ENCODE results near the gene PPP2R5B.

Gene PPP2R5B

DNA sequence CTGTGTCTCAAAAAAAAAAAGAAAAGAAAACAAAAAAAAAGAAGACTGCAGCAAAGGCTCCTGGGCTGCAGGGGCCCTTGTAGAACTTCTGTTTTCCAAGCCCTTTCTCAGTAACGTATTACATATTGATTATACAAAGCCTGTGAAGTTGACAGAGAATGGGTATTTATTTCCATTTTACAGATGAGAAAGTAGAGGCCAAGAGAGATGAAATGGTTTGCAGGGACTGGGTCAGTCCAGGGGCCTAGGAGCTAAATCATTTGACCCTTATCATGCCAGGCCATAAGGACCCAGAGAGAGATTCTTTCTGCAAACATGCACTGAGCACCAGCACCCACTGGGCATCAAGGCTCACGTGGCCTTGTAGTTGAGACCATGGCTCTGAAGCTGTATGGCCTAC lies 4.5 kb downstream of the PPP2R5B start:
- Histone ChIP-seq H3K4me1 (ENCODE audit: control insufficient read depth, insufficient read depth, low read length) (peaks cover 9% of the 10 kb centered on the region), H3K9me3 (ENCODE audit: control insufficient read depth, low read length) (no peaks in the 10 kb centered on the region), H3K27ac (ENCODE audit: insufficient read depth, low read depth, low read length, poor library complexity, severe bottlenecking) (no peak overlapping the region), H3K4me3 (ENCODE audit: insufficient read depth, low read depth, low read length) (no peak overlapping the region), H3K36me3 (ENCODE audit: control insufficient read depth, insufficient read depth, low read length) (no peaks in the 10 kb centered on the region), H3K27me3 (ENCODE audit: control insufficient read depth, insufficient read depth, low read length, poor library complexity, severe bottlenecking) (peaks cover 10% of the 10 kb centered on the region)
- 88 to 95% methylated on average over 2 of the region's 2 CpGs for WGBS, 2 experiments

DNA sequence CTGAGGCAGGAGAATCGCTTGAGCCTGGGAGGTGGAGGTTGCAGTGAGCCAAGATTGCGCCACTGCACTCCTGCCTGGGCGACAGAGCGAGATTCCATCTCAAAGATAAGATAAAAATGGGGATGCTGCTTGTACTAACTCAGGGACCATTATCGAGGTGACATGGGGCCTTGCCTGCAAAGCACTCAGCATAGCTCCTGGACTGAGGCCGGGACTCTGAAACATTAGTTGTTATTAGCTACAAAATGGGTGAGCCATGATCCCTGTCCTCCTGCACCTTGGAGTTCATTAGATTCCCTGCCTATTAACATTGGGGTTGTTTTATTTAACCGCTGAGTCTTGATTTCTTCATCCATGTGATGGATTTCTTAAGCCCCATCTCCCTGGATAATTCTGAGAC lies 5.1 kb downstream of the PPP2R5B start:
- Histone ChIP-seq H3K4me1 (ENCODE audit: control insufficient read depth, insufficient read depth, low read length) (peaks cover 9% of the 10 kb centered on the region), H3K9me3 (ENCODE audit: control insufficient read depth, low read length) (no peaks in the 10 kb centered on the region), H3K4me3 (ENCODE audit: insufficient read depth, low read depth, low read length) (no peak overlapping the region), H3K36me3 (ENCODE audit: control insufficient read depth, insufficient read depth, low read length) (no peaks in the 10 kb centered on the region), H3K27me3 (ENCODE audit: control insufficient read depth, insufficient read depth, low read length, poor library complexity, severe bottlenecking) (peaks cover 10% of the 10 kb centered on the region), H3K27ac (ENCODE audit: insufficient read depth, low read depth, low read length, poor library complexity, severe bottlenecking) (no peak overlapping the region)
- WGBS, 2 experiments, result 91 to 95% methylated on average over 7 of the region's 7 CpGs

GRCh38 chr11:64930340-64930739 lies 5.9 kb downstream of the PPP2R5B start:
- H3K4me3 ChIP-seq (ENCODE audit: insufficient read depth, low read depth, low read length), result no peak overlapping the region
- H3K27ac ChIP-seq (ENCODE audit: insufficient read depth, low read depth, low read length, poor library complexity, severe bottlenecking), result no peak overlapping the region
- H3K4me1 ChIP-seq (ENCODE audit: control insufficient read depth, insufficient read depth, low read length), result peaks cover 9% of the 10 kb centered on the region
- peaks cover 2% of the 10 kb centered on the region for H3K27me3 ChIP-seq (ENCODE audit: control insufficient read depth, insufficient read depth, low read length, poor library complexity, severe bottlenecking)
- H3K9me3 ChIP-seq (ENCODE audit: control insufficient read depth, low read length), result no peaks in the 10 kb centered on the region
- no peaks in the 10 kb centered on the region for H3K36me3 ChIP-seq (ENCODE audit: control insufficient read depth, insufficient read depth, low read length)
- 93 to 94% methylated on average over 6 of the region's 6 CpGs for WGBS, 2 experiments

GRCh38 chr11:64931290-64931689 lies 6.8 kb downstream of the PPP2R5B start:
- H3K4me1 ChIP-seq (ENCODE audit: control insufficient read depth, insufficient read depth, low read length), result peaks cover 13% of the 10 kb centered on the region
- no peaks in the 10 kb centered on the region for H3K27me3 ChIP-seq (ENCODE audit: control insufficient read depth, insufficient read depth, low read length, poor library complexity, severe bottlenecking)
- no peaks in the 10 kb centered on the region for H3K36me3 ChIP-seq (ENCODE audit: control insufficient read depth, insufficient read depth, low read length)
- H3K27ac ChIP-seq (ENCODE audit: insufficient read depth, low read depth, low read length, poor library complexity, severe bottlenecking), result no peak overlapping the region
- 92% methylated on average over 6 to 7 of the region's 7 CpGs for WGBS, 2 experiments
- H3K9me3 ChIP-seq (ENCODE audit: control insufficient read depth, low read length), result no peaks in the 10 kb centered on the region
- no peak overlapping the region for H3K4me3 ChIP-seq (ENCODE audit: insufficient read depth, low read depth, low read length)

DNA sequence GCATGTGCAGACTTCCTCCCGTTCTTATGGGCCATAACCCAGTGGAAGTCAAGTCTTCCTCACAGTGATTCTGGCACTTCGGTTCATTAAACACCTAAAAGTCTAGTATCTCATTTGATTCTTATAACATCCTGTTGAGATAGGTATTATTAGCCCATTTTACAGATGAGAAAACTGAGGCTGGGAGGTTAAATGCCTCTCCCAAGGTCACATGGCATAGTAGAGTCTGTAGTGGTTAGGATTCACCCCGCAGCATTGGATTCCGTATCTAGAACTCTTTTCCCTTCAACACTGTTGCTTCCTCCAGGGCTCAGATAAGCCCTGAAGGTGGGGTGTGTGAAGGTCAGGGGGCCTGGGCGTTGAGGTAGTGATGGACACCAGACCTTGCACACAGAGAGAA lies 7.8 kb downstream of the PPP2R5B start:
- Histone ChIP-seq H3K9me3 (ENCODE audit: control insufficient read depth, low read length) (no peaks in the 10 kb centered on the region), H3K4me3 (ENCODE audit: insufficient read depth, low read depth, low read length) (no peak overlapping the region), H3K27me3 (ENCODE audit: control insufficient read depth, insufficient read depth, low read length, poor library complexity, severe bottlenecking) (no peaks in the 10 kb centered on the region), H3K4me1 (ENCODE audit: control insufficient read depth, insufficient read depth, low read length) (peaks cover 14% of the 10 kb centered on the region), H3K27ac (ENCODE audit: insufficient read depth, low read depth, low read length, poor library complexity, severe bottlenecking) (no peak overlapping the region), H3K36me3 (ENCODE audit: control insufficient read depth, insufficient read depth, low read length) (no peaks in the 10 kb centered on the region)
- 96 to 97% methylated on average over 5 of the region's 5 CpGs for WGBS, 2 experiments

- H3K27ac ChIP-seq (ENCODE audit: insufficient read depth, low read depth, low read length, poor library complexity, severe bottlenecking), result no peak overlapping the region
- H3K4me1 ChIP-seq (ENCODE audit: control insufficient read depth, insufficient read depth, low read length), result peaks cover 14% of the 10 kb centered on the region
- no peaks in the 10 kb centered on the region for H3K27me3 ChIP-seq (ENCODE audit: control insufficient read depth, insufficient read depth, low read length, poor library complexity, severe bottlenecking)
- WGBS, 2 experiments, result 89 to 94% methylated on average over 12 of the region's 12 CpGs
- no peaks in the 10 kb centered on the region for H3K36me3 ChIP-seq (ENCODE audit: control insufficient read depth, insufficient read depth, low read length)
- no peak overlapping the region for H3K4me3 ChIP-seq (ENCODE audit: insufficient read depth, low read depth, low read length)
- no peaks in the 10 kb centered on the region for H3K9me3 ChIP-seq (ENCODE audit: control insufficient read depth, low read length)
These were observed 8.9 kb downstream of the PPP2R5B start for GRCh38 chr11:64933213-64933934.

DNA sequence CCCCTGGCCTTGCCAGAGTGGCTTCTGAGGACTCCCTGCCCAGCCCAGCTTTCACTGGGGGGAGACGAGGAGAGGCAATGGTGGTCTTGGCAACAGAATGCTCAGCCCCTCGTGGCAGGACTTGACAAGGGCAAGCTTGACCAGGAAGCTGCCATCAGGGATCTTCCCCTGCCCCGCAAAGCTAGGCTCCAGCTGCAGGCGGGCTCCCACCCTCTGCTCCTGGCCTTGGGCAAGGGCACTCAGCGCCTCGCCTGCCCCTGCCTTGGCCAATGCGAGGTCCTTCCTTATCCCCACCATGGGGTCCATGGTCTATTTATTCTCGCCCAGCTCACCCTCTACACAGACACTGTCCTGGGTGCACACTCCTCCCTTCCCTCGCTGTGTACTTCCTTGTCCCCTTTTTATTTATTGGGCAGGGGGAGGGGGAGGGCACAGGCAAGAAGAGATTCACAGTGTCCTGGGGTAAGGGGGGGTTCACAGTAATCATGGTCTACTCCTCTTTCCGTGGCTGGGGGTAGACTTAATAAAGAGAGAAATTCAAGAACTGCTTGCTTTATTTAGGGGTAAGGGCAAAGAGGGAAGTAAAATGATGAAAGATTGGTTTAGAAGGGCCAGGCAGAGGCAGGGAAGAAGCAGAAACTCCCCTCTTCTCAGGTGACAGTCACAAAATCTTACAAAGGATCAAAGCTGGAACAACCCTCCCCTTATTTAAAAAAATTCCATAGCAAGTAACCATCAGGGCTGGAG lies 9.6 kb downstream of the PPP2R5B start:
- Histone ChIP-seq H3K27ac (ENCODE audit: insufficient read depth, low read depth, low read length, poor library complexity, severe bottlenecking) (no peak overlapping the region), H3K9me3 (ENCODE audit: control insufficient read depth, low read length) (no peaks in the 10 kb centered on the region), H3K36me3 (ENCODE audit: control insufficient read depth, insufficient read depth, low read length) (no peaks in the 10 kb centered on the region), H3K4me3 (ENCODE audit: insufficient read depth, low read depth, low read length) (no peak overlapping the region), H3K4me1 (ENCODE audit: control insufficient read depth, insufficient read depth, low read length) (peaks cover 14% of the 10 kb centered on the region), H3K27me3 (ENCODE audit: control insufficient read depth, insufficient read depth, low read length, poor library complexity, severe bottlenecking) (no peaks in the 10 kb centered on the region)
- WGBS, 2 experiments, result 88 to 90% methylated on average over 9 to 10 of the region's 10 CpGs

DNA sequence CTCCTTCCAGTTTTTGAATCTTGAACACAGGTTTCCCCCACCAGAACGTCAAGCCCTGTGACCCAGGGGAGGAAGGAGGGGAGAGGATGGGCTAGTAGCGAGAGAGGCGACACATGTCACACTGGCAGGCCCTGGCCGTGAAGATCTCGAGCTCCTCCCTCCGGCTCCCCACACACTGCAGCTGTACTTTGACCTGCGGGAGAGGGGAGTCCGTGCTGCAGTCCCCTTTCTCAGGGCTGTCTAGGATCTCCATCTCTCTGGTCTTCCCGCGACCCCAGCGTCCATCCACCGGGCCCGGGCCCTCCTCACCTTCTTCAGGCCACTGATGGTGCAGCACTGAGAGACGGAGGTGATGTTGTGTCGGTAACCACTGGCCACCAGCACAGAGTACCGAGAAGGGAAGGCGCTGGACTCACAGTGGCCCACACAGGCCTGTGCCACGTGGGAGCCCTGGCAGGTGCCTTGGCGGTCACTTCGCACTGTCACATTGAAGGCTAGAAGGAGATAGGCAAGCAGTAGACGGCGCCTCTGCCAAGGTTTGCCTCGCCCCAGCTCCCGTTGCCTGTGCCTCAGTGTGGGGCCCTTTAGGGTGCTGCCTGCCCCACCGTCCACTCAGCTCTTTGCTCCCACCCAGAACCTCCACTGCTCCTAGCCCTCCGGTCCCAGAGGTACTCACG lies 10.3 kb downstream of the PPP2R5B start:
- WGBS, 2 experiments, result 77 to 81% methylated on average over 27 of the region's 27 CpGs
- H3K27ac ChIP-seq (ENCODE audit: insufficient read depth, low read depth, low read length, poor library complexity, severe bottlenecking), result no peak overlapping the region
- no peaks in the 10 kb centered on the region for H3K36me3 ChIP-seq (ENCODE audit: control insufficient read depth, insufficient read depth, low read length)
- H3K4me3 ChIP-seq (ENCODE audit: insufficient read depth, low read depth, low read length), result no peak overlapping the region
- H3K4me1 ChIP-seq (ENCODE audit: control insufficient read depth, insufficient read depth, low read length), result peaks cover 14% of the 10 kb centered on the region
- no peaks in the 10 kb centered on the region for H3K9me3 ChIP-seq (ENCODE audit: control insufficient read depth, low read length)
- H3K27me3 ChIP-seq (ENCODE audit: control insufficient read depth, insufficient read depth, low read length, poor library complexity, severe bottlenecking), result no peaks in the 10 kb centered on the region

DNA sequence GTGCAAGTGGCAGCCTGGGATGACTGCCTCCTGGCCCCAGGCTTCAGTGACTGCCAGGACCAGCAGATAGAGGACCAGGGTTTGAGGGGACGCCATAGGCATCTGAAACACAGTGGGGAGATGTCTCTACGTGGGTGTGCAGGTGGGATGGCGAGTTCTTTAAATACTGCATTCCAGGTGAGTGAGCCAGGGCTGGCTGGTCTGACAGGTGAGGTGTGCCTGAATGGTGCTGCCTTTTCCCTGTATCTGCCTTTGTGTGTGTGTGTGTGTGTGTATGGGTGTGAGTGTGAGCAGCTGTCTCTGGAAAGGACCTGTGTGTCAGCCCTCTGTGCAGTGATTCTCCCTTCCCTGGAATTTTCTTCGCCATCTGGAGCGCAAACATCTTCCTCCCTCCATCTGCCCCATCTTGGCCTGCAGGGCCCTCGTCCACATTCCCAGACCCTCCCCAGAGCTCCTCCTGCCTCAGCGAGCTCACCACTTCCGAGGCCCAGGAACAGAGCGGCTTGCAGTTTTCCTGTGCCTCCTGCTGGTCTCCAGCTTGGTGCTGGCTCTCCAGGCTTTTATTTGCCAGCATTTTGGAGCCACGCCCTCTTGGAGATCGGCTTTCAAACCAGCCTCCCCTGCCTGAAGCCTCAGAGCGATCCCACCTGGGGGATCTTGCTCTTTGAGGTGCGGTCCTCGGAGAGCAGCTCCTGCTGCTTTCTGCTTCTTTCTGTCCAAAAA lies 11.0 kb downstream of the PPP2R5B start, which contains the start of gene GPHA2:
Gene GPHA2 (minus strand): TSS at position 535 of the 723 bp plus-strand sequence. CDS start 433 bp downstream, at position 102.
- H3K4me3 ChIP-seq (ENCODE audit: insufficient read depth, low read depth, low read length), result no peak within 1 kb of the TSS
- no peak within 1 kb of the TSS for H3K27ac ChIP-seq (ENCODE audit: insufficient read depth, low read depth, low read length, poor library complexity, severe bottlenecking)
- WGBS, 2 experiments, result 34 to 35% methylated on average over 14 of the region's 14 CpGs
- H3K36me3 ChIP-seq (ENCODE audit: control insufficient read depth, insufficient read depth, low read length), result no peaks in the 10 kb centered on the region
- H3K4me1 ChIP-seq (ENCODE audit: control insufficient read depth, insufficient read depth, low read length), result peaks cover 14% of the 10 kb centered on the region
- H3K27me3 ChIP-seq (ENCODE audit: control insufficient read depth, insufficient read depth, low read length, poor library complexity, severe bottlenecking), result no peaks in the 10 kb centered on the region
- no peaks in the 10 kb centered on the region for H3K9me3 ChIP-seq (ENCODE audit: control insufficient read depth, low read length)
